Suprapubic skin (tissue), 4 donors: ENCODE data around the gene RPL35A.

Experiments
- EP300 ChIP-seq: sonication (generic); formaldehyde crosslinking; IDR thresholded peaks from one replicate; pipeline ENCODE4 v1.6.1; 2017; ENCODE audit warnings: antibody characterized with exemption
- POLR2A ChIP-seq, 2 donors: fragments of 450-650 bp; IDR thresholded peaks; one replicate each; pipeline ENCODE4 v1.6.1; 2017; ENCODE audit warnings: antibody characterized with exemption in 2 of 2, mild to moderate bottlenecking in 2 of 2, moderate library complexity in 2 of 2
- POLR2AphosphoS5 ChIP-seq, 3 donors: sonication (generic); formaldehyde crosslinking; IDR thresholded peaks; one replicate each; pipeline ENCODE4 v1.6.1; 2017; ENCODE audit warnings: antibody characterized with exemption in 3 of 3
- TF ChIP-seq, protein P1 (sequence below), 2 donors: fragments of 200-600 bp in 1 of 2; fragments of 450-650 bp in 1 of 2; sonication (generic) in 1 of 2; IDR thresholded peaks; one replicate each; pipeline ENCODE4 v1.5.1; 2016 to 2019; ENCODE audit warnings: antibody characterized with exemption in 2 of 2, mild to moderate bottlenecking in 1 of 2, moderate library complexity in 1 of 2

DNA sequence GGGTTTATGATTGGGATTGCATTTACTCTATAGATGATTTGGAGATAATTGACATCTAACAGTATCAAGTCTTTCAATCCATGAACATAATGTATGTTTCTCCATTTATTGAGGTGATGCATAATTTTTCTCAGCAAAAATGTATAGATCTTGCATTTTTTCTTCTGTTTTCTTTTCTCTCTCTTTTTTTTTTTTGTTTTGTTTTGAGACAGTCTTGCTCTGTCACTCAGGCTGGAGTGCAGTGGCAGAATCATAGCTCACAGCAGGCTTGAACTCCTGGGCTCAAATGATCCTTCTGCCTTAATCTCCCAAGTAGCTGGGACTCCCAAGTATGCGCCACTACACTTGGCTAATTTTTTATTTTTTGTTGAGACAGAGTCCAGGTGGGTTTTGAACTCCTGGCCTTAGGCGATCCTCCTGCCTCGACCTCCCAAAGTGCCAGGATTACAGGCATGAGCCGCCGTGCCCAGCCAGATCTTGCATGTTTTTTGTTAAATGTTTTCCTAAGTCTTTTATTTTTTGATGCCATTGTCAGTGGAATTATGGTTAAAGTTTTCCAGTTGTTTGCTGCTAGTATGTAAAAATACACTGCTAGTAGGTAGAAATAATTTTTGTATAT, 13.1 kb downstream of the RPL35A start:
- TF ChIP-seq POLR2A (IDR thresholded peaks at IDR 0.05) (no peak), EP300 (no peak), POLR2AphosphoS5 (IDR thresholded peaks at IDR 0.05) (no peak)
- TF ChIP-seq, protein P1, sequence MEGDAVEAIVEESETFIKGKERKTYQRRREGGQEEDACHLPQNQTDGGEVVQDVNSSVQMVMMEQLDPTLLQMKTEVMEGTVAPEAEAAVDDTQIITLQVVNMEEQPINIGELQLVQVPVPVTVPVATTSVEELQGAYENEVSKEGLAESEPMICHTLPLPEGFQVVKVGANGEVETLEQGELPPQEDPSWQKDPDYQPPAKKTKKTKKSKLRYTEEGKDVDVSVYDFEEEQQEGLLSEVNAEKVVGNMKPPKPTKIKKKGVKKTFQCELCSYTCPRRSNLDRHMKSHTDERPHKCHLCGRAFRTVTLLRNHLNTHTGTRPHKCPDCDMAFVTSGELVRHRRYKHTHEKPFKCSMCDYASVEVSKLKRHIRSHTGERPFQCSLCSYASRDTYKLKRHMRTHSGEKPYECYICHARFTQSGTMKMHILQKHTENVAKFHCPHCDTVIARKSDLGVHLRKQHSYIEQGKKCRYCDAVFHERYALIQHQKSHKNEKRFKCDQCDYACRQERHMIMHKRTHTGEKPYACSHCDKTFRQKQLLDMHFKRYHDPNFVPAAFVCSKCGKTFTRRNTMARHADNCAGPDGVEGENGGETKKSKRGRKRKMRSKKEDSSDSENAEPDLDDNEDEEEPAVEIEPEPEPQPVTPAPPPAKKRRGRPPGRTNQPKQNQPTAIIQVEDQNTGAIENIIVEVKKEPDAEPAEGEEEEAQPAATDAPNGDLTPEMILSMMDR (IDR thresholded peaks at IDR 0.05): no peak
